ENCODE data around the gene DOP1B.
"Not testable (repeated sequence)": the region's sequence is repeated elsewhere in the genome, so short reads cannot be mapped to it uniquely, and the experiment has no call there.

DOP1B gene

DNA sequence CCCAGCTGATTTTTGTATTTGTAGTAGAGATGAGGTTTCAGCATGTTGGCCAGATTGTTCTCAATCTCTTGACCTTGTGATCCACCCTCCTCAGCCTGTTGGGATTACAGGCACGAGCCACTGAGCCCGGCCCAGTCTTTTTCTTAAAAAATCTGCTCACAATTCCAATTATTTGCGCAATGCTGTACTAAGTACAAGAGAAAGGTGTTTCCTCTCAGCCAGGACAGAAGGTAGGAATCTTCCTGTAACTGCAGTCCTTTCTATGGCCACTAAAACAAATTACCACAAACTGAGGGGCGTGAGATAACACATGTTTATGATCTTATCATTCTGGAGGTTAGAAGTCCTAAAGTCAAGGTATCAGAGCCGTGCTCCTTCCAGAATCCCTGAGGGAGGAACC lies 28.6 kb upstream of the DOP1B start:
- no peak for DNase-seq (ENCODE audit: insufficient read length, low spot score)
- TF ChIP-seq, protein P1, sequence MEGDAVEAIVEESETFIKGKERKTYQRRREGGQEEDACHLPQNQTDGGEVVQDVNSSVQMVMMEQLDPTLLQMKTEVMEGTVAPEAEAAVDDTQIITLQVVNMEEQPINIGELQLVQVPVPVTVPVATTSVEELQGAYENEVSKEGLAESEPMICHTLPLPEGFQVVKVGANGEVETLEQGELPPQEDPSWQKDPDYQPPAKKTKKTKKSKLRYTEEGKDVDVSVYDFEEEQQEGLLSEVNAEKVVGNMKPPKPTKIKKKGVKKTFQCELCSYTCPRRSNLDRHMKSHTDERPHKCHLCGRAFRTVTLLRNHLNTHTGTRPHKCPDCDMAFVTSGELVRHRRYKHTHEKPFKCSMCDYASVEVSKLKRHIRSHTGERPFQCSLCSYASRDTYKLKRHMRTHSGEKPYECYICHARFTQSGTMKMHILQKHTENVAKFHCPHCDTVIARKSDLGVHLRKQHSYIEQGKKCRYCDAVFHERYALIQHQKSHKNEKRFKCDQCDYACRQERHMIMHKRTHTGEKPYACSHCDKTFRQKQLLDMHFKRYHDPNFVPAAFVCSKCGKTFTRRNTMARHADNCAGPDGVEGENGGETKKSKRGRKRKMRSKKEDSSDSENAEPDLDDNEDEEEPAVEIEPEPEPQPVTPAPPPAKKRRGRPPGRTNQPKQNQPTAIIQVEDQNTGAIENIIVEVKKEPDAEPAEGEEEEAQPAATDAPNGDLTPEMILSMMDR (IDR thresholded peaks at IDR 0.05; ENCODE audit: insufficient read depth, missing control alignments) = no peak
- no peak for FAIRE-seq

DNA sequence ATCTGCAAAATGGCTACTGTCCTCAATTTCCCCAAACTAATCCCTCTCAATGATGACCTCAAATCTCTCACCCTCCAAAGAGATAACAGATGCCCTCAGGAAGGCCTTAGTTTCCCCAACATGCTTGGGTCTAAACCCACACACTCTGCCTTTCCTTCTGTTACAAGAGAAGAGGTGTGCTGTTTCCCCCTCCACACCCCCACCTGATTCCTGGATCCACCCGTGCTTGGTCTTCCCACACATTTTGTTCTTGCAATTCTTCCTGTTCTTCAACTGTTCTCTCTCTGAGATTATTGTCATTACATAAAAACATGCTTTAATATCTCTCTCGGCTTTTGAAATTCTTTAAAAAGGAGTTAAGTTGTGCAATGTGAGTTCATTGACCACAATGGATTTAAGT lies 27.4 kb upstream of the DOP1B start:
- DNase-seq (ENCODE audit: insufficient read length, low spot score) (no peak), FAIRE-seq (no peak)
- TF ChIP-seq, protein P1 (IDR thresholded peaks at IDR 0.05; ENCODE audit: insufficient read depth, missing control alignments) = no peak

DNA sequence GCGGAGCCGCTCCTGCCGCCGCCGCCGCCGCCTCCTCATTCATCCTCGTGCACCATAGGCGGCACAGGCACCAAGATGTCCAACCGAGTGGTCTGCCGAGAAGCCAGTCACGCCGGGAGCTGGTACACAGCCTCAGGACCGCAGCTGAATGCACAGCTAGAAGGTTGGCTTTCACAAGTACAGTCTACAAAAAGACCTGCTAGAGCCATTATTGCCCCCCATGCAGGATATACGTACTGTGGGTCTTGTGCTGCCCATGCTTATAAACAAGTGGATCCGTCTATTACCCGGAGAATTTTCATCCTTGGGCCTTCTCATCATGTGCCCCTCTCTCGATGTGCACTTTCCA lies 26.2 kb upstream of the DOP1B start:
- not testable (repeated sequence) for FAIRE-seq

DNA sequence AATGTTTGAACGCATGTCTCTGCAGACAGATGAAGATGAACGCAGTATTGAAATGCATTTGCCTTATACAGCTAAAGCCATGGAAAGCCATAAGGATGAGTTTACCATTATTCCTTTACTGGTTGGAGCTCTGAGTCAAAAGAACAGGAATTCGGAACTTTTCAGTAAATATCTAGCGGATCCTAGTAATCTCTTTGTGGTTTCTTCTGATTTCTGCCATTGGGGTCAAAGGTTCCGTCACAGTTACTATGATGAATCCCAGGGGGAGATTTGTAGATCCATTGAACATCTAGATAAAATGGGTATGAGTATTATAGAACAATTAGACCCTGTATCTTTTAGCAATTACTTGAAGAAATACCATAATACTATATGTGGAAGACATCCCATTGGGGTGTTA lies 25.8 kb upstream of the DOP1B start:
- not testable (repeated sequence) for DNase-seq (ENCODE audit: insufficient read length, low spot score)
- peak; percentile 11 for FAIRE-seq

More for the DNA sequence above, 26.2 kb upstream of the DOP1B start:
- not testable (repeated sequence) for DNase-seq (ENCODE audit: insufficient read length, low spot score)

DNA sequence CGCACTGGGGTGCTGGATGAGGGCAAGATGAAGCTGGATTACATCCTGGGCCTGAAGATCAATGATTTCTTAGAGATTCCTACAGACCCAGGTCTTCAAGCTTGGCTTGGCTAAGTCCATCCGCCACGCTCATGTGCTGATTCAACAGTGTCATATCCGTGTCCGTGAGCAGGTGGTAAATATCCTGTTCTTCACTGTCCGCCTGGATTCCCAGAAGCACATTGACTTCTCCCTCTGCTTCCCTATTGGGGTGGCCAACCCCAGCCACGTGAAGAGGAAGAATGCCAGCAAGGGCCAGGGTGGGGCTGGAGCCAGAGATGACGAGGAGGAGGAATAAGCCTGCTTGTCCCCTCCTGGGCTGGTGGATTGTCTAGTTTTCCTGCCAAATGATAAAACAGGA lies 23.9 kb upstream of the DOP1B start:
- no peak for DNase-seq (ENCODE audit: insufficient read length, low spot score)
- TF ChIP-seq, protein P1 (IDR thresholded peaks at IDR 0.05; ENCODE audit: insufficient read depth, missing control alignments) = no peak
- no peak for FAIRE-seq

DNA sequence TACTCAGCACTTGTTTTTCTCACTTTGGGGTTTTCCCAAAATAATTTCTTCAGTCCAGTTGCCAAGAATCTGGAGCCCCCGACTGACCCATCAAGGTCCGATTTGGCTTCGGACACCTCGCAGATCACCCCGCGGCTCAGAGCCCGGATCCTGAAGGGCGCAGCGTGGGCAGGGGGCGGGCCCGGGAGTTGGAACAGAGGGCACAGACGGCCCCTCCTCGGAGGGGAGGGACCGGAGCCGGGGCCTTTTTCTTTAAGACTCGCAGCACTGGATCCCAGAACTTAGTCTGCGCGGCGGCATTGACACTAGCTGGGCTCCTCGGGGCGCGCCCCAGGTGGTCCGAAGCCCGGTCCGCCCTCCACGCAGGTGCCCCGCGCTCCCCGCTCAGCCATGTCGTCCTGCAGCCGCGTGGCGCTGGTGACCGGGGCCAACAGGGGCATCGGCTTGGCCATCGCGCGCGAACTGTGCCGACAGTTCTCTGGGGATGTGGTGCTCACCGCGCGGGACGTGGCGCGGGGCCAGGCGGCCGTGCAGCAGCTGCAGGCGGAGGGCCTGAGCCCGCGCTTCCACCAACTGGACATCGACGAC lies 21.7 kb upstream of the DOP1B start, which contains the start of gene CBR3:
Gene CBR3, plus strand, starts transcription at position 277 of the 588 bp plus-strand sequence. Its CDS starts 114 bp downstream, at position 391.
- FAIRE-seq (no peak), DNase-seq (ENCODE audit: insufficient read length, low spot score) (no peak)
- TF ChIP-seq, protein P1 (IDR thresholded peaks at IDR 0.05; ENCODE audit: insufficient read depth, missing control alignments) = no peak

DNA sequence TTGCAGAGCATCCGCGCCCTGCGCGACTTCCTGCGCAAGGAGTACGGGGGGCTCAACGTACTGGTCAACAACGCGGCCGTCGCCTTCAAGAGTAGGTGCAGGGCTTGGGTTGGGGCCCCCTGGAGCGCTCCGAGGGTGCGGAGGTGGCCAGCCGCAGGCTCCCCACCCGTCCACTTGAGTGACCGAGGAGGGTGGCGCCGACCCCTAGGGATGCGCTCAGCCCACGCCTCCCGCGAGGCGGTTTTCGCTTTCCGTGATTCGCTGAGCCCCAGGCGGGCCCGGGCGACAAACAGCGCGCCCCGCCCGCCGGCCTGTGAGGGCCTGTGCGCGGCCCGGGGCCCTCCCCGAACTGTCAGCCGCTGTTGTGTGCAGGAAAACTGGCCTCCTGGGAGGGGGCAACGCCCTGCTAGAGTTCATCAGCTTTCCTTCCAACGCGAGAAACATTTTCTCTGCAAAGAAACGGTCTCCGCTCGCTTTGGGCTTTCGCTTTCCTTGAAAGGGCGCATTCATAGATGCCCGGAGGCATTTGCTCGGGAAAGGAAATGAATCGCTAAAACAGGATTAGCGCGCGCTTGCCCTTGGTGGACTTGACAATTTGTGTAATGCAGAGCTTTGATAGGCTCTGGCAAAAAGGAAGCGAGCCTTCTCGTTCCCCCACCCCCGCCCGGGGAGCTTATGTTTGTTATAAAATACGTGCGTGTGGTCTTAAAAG lies 21.1 kb upstream of the DOP1B start:
- TF ChIP-seq, protein P1 (IDR thresholded peaks at IDR 0.05; ENCODE audit: insufficient read depth, missing control alignments) = no peak
- no peak for DNase-seq (ENCODE audit: insufficient read length, low spot score)
- no peak for FAIRE-seq

DNA sequence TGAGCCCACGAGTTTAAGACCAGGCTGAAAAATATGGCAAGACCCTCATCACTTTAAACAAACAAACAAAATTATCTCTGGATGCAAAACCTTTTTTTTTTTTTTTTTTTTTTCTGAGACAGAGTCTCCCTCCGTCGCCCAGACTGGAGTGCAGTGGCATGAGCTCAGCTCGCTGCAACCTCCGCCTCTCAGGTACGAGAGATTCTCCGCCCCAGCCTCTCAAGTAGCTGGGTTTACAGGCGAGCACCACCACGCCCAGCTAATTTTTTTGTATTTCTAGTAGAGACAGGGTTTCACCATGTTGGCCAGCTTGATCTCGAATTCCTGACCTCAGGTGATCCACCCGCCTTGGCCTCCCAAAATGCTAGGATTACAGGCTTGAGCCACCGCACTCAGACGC lies 16.8 kb upstream of the DOP1B start:
- not testable (repeated sequence) for DNase-seq (ENCODE audit: insufficient read length, low spot score); FAIRE-seq

DNA sequence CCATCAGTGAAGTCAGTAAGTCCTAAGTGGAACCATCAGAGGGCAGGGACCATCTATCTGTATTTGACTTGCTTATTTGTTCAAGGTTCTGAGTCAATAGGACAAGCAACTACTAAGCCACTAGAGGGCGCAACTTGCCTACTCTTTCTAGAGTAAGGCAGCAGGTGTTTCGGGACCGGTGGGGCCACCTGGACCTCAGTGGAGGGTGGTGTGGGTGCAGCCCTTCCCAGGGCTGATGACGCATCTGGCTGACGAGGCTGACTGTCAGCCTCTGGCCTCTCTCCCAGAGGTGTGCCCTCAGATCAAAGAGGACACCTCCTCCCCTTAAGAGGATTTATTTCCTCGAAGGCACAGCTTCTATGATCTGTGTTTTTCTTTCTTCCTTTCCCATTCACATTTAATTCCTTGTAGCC lies 15.1 kb upstream of the DOP1B start:
- FAIRE-seq (no peak), DNase-seq (ENCODE audit: insufficient read length, low spot score) (peak; percentile 45)
- TF ChIP-seq, protein P1 (IDR thresholded peaks at IDR 0.05; ENCODE audit: insufficient read depth, missing control alignments) = peak; percentile 79

DNA sequence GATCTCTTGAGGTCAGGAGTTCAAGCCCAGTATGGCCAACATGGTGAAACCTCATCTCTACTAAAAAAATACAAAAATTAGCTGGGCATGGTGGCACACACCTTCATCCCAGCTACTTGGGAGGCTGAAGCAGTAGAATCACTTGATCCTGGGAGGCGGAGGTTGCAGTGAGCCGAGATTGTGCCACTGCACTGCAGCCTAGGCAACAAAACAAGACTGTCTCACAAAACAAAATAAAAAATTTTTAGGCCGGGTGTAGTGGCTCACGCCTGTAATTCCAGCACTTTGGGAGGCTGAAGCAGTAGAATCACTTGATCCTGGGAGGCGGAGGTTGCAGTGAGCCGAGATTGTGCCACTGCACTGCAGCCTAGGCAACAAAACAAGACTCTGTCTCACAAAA lies 12.4 kb upstream of the DOP1B start:
- FAIRE-seq; DNase-seq (ENCODE audit: insufficient read length, low spot score): not testable (repeated sequence)
